AG20443 (cell line): ENCODE measurements around the gene ARGLU1.

Experiments
- DNase-seq: peaks from one replicate; pipeline ENCODE4 v3.0.0; 2012; ENCODE audit warnings: low spot score, mixed read lengths

ARGLU1 gene

GRCh38 chr13:106524108-106524507, 43.8 kb downstream of the ARGLU1 start:
- DNase-seq, result no peak

GRCh38 chr13:106523576-106523975, 44.4 kb downstream of the ARGLU1 start:
- no peak for DNase-seq

GRCh38 chr13:106522898-106523525, 44.9 kb downstream of the ARGLU1 start:
- DNase-seq, result no peak

DNA sequence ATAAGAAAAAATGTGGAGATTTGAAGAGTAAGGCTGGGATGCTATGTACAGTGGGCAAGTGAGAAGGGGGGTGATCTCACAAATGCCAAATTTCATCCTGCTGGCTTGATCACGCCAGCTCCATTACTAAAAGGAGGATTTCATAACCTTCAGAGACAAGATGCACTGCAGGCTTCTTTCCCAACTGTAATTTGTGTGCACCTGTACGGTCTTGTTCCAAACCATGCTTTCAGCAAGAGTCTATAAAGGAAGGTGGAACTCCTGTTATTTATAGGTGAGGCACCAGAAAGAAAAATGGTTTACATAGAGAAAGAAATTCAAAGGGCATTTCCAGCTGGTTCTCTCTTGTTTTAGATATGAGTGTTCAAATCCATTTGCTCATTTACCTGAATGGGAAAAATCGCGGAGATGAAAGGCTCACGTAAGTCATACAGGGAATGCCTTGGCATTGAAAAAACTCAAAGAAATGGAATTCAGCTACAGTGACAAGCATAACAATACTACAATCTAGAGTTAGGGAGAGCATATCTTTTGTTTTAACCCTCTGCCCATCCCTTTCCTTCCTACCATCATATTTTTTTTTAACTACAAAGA, 45.7 kb downstream of the ARGLU1 start:
- no peak for DNase-seq

GRCh38 chr13:106521095-106521799, 46.7 kb downstream of the ARGLU1 start:
- no peak for DNase-seq

DNA sequence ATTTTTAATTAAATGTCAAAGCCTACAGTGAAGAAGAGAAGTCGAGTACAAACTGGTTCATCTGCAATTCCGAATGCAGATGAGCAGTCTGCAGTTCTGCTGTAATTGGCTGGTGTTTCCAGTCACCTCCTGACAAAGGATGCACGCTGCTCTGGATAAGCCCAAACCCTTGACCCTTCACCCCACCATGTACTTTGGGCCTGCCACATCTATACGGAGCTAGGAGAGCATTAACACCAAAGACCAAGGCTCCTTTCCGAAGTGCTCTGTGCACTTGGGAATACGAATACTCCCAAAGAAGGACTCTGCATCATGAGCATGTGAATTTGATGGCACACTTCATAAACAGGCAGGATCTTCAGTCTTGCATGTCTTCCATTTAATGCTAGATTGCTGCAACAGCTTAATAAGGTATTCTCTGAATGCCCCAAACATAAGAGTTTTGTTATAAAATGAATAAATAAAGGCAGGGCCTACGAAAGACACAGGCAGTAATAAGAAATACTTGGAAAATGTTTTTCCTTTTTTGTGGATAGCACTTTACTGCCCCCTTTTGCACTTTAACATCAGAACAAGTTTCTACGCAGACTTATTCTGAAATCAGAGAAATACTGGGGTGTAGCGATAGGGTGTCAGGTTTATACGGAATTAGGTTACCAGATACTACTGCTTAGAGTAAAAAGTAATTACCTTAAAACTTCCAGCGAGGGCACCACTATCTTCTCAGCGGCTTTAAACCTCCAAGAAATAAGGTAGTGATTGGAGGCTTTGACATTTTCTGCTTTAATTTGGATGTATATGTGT, 47.5 kb downstream of the ARGLU1 start:
- DNase-seq, result peak; percentile 24

DNA sequence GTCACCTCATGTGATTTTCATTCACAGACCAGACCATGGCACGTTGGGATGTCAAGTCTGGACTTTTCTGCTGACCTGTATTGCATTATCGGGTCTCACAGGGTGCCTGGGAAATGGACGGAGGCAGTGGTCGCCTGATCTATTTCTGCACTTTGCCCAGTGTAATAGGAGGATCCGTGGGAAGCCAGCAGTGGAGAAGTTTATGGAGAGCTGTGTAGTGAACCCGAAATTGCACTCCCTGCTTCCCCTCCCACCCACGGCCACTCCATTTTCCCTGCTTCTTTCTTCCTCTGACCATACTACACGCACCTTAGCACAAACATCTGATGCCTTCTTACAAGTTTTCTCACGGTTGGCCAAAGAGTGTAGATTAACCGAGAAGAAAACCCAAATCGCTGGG, 49.4 kb downstream of the ARGLU1 start:
- no peak for DNase-seq

DNA sequence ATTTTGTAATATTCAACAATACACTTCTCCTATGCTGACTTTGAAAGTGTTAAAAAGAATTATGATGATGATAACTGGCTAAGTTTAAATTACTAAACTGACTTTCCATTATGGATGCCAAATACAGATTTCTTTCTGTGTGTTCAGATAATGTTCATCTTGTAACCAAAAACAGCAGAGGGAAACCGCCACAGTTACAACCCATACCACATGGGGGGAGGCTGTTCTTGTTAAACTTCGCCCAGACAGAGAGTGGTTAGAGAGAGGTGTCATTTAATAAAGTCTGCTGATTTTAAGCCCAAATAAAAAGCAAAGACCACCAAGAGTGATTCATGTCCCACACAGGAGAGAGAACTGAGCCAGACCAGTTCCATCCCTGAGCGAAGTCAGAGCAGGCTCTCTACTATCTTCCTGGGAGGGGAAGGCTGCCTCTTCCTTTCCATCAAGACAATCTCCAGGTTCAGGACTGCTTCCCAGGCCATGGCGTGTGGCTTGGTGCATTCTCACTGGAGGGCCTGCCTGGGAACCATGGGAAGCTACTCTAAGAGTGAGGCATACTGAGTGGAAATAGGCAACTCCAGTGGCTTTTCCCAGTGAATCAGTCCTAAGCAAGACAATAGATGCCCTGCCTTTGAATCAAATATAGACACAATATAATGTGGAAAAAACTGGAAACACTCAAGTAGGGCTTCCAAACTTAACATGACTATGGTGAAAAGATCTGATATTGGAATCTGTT, 50.7 kb downstream of the ARGLU1 start:
- DNase-seq, result no peak

GRCh38 chr13:106515635-106516254, 52.2 kb downstream of the ARGLU1 start:
- DNase-seq, result no peak

DNA sequence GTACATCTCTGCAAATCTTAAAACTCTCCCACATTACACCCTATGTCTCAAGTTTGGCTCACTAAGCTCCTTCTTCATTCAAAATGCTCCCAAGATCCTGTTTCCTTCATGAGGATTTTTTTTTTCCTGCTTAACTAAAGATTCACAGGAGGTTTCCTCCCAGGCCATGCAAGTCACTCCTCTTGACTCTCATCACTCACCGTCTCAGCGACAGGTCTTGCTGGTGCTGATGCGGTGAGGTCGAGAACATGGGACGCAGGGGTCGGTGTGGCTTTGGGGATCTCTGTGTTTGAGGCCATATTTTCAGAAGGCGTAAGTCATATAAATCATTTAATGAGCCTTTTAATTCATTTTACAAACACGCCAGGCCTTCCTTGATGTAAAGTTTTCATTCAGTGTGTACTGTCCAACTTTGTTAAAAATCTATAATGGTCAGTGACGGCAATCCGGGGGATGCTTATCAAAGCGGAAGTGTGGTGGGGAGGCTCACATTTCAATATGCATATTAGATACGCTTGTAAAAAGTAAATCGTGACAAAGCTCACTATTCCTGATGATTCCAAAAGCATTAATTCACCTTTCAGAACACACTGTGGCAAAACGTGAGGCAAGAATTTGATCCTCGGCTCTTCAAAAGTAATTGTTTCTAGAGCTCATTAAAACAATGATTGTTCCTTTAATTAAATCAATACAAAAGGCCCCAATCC, 52.9 kb downstream of the ARGLU1 start:
- DNase-seq, result no peak

DNA sequence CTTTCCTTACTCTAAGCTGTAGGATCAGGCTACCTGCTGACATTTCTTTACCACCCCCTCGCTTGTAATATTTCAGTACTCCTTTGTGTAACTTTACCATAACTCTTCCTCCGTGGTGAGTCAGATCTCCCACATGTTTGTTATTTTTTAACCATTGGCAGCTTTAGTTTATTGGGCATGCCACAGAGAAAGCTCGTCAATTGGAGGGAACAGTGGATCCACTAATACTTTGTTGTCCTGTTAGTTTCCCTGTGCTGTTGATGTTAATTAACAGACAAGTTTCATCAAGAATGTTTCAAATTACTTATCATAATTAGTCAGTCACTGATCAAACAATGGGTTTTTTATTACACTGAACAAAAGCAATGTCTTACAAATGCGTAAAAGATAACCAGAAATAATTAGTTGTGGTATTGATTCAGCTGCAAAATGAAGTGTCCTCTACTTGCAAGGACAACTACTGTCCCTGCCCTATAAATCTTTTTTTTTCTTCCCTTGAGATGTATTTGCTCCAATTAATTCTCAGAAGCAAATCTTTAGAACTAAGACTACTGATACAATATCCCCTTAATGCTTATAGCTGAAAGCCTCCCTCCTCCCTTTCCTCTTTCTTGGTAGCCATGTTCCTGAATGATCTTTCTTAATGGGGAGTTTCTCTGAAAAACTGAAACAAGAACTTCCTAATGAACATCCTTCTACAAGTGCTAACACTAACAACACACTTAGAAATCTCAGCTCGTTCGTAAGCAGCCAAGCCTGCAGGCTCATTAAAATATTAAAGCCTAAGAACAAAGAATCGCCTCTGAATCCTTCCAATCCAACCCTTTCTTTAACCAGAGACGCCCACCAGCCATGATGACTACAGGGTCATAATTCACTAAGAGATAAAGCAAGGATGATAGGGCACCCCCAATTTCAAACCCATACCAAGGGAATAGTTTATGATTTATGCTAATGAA, 54.6 kb downstream of the ARGLU1 start:
- no peak for DNase-seq

GRCh38 chr13:106507560-106508274, 60.2 kb downstream of the ARGLU1 start:
- peak; percentile 76 for DNase-seq

- no peak for DNase-seq
Observed at GRCh38 chr13:106506286-106506685, 61.7 kb downstream of the ARGLU1 start.

DNA sequence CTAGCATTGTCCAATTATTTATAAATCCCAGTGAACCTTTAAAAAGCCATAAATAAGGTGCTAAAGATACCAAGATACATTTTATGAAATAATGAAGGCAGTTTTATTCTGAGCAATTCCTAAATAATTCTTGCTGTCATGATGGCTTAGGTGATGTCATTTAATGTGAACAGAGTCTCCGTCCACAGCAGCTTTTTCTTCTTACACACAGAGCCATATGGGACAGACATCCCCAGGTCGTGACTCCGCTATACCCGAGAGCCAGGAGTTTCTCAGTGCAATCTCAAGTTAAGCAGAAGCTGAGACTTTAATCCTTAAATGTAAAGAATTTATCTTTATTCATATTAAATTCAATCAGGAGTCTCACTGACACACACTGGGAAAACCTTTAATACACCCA, 62.2 kb downstream of the ARGLU1 start:
- DNase-seq, result no peak

- DNase-seq, result no peak
Observed at GRCh38 chr13:106505295-106505694, 62.6 kb downstream of the ARGLU1 start.

- no peak for DNase-seq
Observed at GRCh38 chr13:106503730-106504453, 64.0 kb downstream of the ARGLU1 start.

GRCh38 chr13:106503272-106503671, 64.7 kb downstream of the ARGLU1 start:
- no peak for DNase-seq

DNA sequence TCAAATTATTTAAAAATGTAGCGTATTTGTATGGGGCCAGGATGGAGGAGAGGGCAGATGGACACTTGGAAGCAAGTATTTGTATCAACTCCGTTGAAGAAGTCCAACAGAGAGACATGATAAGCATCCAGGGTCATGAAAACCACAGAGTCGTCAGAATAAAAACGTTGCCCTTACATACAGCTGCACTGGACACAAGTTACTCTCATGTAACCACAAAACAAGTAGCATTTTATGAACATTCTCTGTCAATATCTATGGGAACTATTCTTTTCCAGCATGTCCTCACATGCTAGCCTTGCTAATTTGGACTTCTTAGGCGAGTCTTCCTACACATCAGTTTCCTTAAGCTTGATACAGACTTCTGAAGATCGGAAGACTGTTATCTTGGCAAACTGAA, 67.5 kb downstream of the ARGLU1 start:
- no peak for DNase-seq
